ENCODE results near the gene SMYD4.
"Not testable (repeated sequence)": the region's sequence is repeated elsewhere in the genome, so short reads cannot be mapped to it uniquely, and the experiment has no call there.

The SMYD4 gene

GRCh38 chr17:1753767-1754429 is 75.8 kb downstream of the SMYD4 start:
- DNase-seq, result no peak

- DNase-seq, result no peak
Observed at GRCh38 chr17:1752425-1753262, 77.1 kb downstream of the SMYD4 start.

- DNase-seq, result no peak
Observed at GRCh38 chr17:1750628-1751027, 79.1 kb downstream of the SMYD4 start.

- no peak for DNase-seq
Observed at GRCh38 chr17:1746975-1747543, 82.6 kb downstream of the SMYD4 start.

- DNase-seq, result no peak
Observed at GRCh38 chr17:1745513-1746020, 84.1 kb downstream of the SMYD4 start.

- no peak for DNase-seq
Observed at GRCh38 chr17:1744551-1745512, 84.9 kb downstream of the SMYD4 start.

GRCh38 chr17:1743088-1743439 is 86.6 kb downstream of the SMYD4 start:
- no peak for DNase-seq

GRCh38 chr17:1742371-1743087 is 87.2 kb downstream of the SMYD4 start, which contains the start of gene SERPINF2:
TSS of gene SERPINF2 (plus strand) at chr17:1742871. CDS start at chr17:1744996, 2,125 bp downstream.
- no peak for DNase-seq

GRCh38 chr17:1741899-1742298 is 87.8 kb downstream of the SMYD4 start:
- DNase-seq, result not testable (repeated sequence)

GRCh38 chr17:1737531-1738291 is 92.0 kb downstream of the SMYD4 start:
- DNase-seq, result no peak

GRCh38 chr17:1736348-1737281 is 93.1 kb downstream of the SMYD4 start:
- DNase-seq, result no peak

- DNase-seq, result no peak
Observed at GRCh38 chr17:1735834-1736347, 93.8 kb downstream of the SMYD4 start.

GRCh38 chr17:1735418-1735817 is 94.3 kb downstream of the SMYD4 start:
- DNase-seq, result no peak

- DNase-seq, result no peak
Observed at GRCh38 chr17:1733759-1734158, 95.9 kb downstream of the SMYD4 start.

GRCh38 chr17:1732833-1733321 is 96.8 kb downstream of the SMYD4 start:
- DNase-seq, result no peak

GRCh38 chr17:1732241-1732832 is 97.4 kb downstream of the SMYD4 start:
- no peak for DNase-seq

GRCh38 chr17:1731194-1731506 is 98.6 kb downstream of the SMYD4 start:
- DNase-seq, result no peak

- DNase-seq, result no peak
Observed at GRCh38 chr17:1730326-1731193, 99.1 kb downstream of the SMYD4 start.
